ENCODE data around the gene INPP5B.
A peak's percentile ranks its signal among the peaks of the same experiment; 100 is the strongest.

INPP5B gene

GRCh38 chr1:37872692-37873091 lies 74.2 kb downstream of the INPP5B start:
- no peak for DNase-seq

GRCh38 chr1:37868466-37868865 lies 78.4 kb downstream of the INPP5B start:
- DNase-seq = no peak

GRCh38 chr1:37867784-37868183 lies 79.1 kb downstream of the INPP5B start:
- no peak for DNase-seq

- no peak for DNase-seq
These were observed 80.4 kb downstream of the INPP5B start for GRCh38 chr1:37866491-37866890.

GRCh38 chr1:37865348-37866120 lies 81.3 kb downstream of the INPP5B start:
- DNase-seq = no peak

- DNase-seq = no peak
These were observed 84.5 kb downstream of the INPP5B start for GRCh38 chr1:37862330-37862729.

GRCh38 chr1:37861151-37861550 lies 85.7 kb downstream of the INPP5B start:
- no peak for DNase-seq

GRCh38 chr1:37860346-37860666 lies 86.5 kb downstream of the INPP5B start:
- DNase-seq = no peak

- DNase-seq = peak; percentile 95
These were observed 87.1 kb downstream of the INPP5B start, which contains the start of gene MTF1 for GRCh38 chr1:37859507-37860345. TSS of gene MTF1 (minus strand) at chr1:37859592. CDS start at chr1:37857658, 1,934 bp downstream.

GRCh38 chr1:37858931-37859506 lies 87.8 kb downstream of the INPP5B start:
- peak; percentile 92 for DNase-seq

- no peak for DNase-seq
These were observed 92.4 kb downstream of the INPP5B start for GRCh38 chr1:37854406-37854805.

GRCh38 chr1:37853157-37853556 lies 93.7 kb downstream of the INPP5B start:
- DNase-seq = no peak

- DNase-seq = no peak
These were observed 95.1 kb downstream of the INPP5B start for GRCh38 chr1:37851782-37852210.

- no peak for DNase-seq
These were observed 95.6 kb downstream of the INPP5B start for GRCh38 chr1:37851262-37851661.

GRCh38 chr1:37850352-37850955 lies 96.4 kb downstream of the INPP5B start:
- DNase-seq = no peak

GRCh38 chr1:37849480-37849879 lies 97.4 kb downstream of the INPP5B start:
- no peak for DNase-seq

- no peak for DNase-seq
These were observed 100.1 kb downstream of the INPP5B start for GRCh38 chr1:37846647-37847339.

GRCh38 chr1:37845786-37846185 lies 101.1 kb downstream of the INPP5B start:
- DNase-seq = no peak

GRCh38 chr1:37845049-37845646 lies 101.7 kb downstream of the INPP5B start:
- DNase-seq = no peak

- no peak for DNase-seq
These were observed 102.3 kb downstream of the INPP5B start for GRCh38 chr1:37844536-37844935.

GRCh38 chr1:37841652-37842051 lies 105.2 kb downstream of the INPP5B start:
- no peak for DNase-seq

GRCh38 chr1:37840711-37841110 lies 106.1 kb downstream of the INPP5B start:
- DNase-seq = no peak

Measured in right kidney (tissue), 1 donor.